Skeletal muscle cell (primary cell): Measurements from ENCODE around the gene ZNF775.
A peak's percentile ranks its signal among the peaks of the same experiment; 100 is the strongest.
"Not testable (repeated sequence)": the region's sequence is repeated elsewhere in the genome, so short reads cannot be mapped to it uniquely, and the experiment has no call there.

Experiments used
- DNase-seq: peaks from one replicate; pipeline ENCODE4 v3.0.0-alpha.2; 2010; ENCODE audit warnings: low read depth
- H3K4me3 ChIP-seq: 2 replicates; pipeline ENCODE4 v1.5.1; 2011; ENCODE audit warnings: low read depth, mild to moderate bottlenecking, control low read depth, low read length, moderate library complexity

Gene ZNF775

DNA sequence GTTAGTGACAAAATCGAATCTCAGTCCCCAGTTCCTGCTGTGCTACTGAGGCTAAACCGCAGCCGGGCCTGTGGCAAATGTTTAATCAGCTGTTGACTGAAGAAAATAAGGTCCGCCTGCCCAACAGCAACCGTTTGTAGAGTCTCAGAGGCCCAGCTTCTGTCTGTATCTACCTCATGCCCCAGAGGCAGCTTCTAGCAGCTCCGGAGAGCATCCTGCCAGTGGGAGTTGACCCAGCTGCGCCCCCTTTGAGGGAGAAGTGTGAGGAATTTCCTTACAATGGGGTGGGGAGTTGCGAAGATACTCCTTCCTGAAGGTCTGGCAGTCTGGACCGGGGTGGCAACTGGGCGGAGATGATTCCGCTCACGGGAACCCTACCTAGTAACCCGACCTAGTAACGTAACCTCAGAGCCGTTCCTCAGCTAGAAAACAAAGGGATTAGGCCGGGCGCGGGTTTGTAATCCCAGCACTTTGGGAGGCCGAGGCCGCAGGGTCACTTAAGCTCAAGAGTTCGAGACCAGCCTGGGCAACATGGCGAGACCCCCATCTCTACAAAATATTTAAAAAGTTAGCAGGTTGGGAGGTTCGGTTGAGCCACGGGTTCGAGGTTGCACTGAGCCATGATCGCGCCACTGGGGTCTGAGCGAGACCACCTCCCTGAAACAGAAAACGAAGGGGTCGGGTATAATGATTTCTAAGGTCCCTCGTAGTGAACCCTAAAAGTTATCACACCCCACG lies 846 bp upstream of the ZNF775 start:
- no peak for DNase-seq
- peak overlapping the region; percentile 72 for H3K4me3 ChIP-seq

DNA sequence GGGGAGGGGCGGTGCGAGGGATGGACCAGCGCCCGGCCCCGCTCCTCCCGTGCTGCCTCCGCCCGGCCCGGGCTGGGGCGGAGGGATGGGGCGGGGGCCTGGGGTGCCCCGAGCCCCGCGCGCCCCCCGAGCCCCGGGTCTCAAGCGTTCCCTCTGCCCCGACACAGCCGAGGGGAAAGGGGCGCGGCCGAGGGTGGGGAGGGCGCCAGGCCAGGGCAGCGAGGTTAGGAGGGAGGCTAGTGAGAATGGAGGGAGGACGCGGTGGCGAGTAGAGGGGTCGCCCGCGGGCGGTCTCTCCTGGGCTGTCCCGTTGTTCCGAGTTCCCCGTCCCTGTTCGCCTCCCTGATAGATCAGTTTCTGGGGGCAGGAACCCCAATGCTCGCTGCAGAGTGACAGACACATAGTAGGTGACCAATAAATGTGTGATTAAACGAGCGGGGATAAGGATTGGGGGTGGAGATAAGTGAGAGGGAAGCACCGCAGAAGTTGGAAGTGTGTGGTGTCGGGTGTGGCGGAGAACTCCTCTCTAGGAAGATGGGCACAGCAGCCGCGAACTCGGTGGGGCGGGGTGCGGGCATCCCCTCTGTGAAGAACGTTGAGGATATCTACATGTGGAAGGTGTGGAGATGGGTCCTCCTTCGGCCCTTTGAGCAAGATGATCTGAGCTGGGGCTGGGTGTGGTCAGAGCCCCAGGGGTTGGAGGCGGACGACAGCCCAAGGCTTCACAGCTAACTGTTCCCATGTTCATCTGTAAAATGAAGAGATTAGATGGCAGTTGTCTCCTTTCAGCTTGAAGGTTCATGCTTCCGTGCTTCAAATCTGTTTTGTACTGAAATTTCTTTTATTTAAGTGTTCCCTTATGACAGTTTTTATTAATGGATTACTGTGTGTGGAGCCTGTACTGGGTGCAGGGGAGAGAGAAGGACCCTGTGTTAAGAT lies 580 bp downstream of the ZNF775 start:
- DNase-seq, result no peak
- peak overlapping the region; percentile 72 for H3K4me3 ChIP-seq

- no peak for DNase-seq
- peak overlapping the region; percentile 72 for H3K4me3 ChIP-seq
Measured at GRCh38 chr7:150380463-150380862, 1.3 kb downstream of the ZNF775 start.

DNA sequence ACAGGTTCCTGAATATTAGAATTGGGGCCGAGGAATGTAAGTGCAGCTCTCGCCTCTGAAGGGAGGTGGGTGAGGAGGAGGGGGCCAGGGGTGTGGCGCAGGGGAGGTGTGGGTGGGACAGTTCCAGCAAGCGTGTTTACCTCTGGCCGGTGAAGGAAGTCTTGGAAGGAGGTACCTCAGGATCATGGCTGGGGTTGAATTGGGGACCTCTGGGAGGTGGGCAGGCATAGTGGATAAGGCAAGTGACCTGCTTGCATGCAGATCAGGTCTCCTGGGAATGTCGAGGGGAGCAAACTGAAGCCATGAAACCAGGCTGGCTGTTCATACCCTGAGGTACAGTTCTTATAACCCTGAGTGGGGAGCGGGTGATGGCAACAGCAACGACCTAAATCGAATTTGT lies 2.0 kb downstream of the ZNF775 start:
- H3K4me3 ChIP-seq, result no peak overlapping the region
- no peak for DNase-seq

- H3K4me3 ChIP-seq, result no peak overlapping the region
- DNase-seq, result no peak
Measured at GRCh38 chr7:150381785-150382122, 2.6 kb downstream of the ZNF775 start.

DNA sequence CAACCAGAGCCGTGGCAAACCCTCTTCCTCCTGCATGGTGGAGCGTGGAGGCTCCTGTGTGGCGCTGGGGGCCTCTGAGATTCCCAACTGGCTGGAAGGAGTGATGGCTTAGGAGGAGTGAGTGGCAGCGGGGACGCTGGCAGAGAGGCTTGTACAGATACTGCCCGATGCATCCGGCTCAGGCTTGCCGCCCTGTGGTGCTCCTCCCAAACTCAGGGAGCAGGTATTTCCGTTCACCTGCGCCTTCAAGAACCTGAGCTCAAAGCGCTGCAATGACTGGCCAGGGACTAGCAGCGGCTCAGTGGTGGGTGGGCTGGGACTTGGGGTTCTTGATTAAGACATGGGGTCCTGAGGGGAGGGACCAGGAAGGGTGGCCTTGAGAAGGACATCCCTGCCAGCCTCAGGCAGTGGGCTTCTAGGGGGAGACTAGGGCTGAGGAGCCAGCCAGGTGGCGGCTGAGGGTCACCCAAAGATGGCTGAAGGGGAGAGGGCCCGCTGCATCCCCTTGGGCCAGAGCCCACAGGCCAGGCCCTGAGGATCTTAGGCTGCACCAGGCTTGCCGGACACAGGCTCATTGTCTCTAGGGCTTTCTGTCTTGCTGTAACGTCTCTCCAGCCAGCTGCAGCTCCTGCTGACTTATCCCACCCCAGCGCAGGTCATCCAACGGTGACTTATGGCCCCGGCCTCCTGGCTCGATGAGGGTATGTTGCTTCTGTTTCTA lies 3.2 kb downstream of the ZNF775 start:
- H3K4me3 ChIP-seq, result no peak overlapping the region
- no peak for DNase-seq

- H3K4me3 ChIP-seq, result no peak overlapping the region
- DNase-seq, result no peak
Measured at GRCh38 chr7:150382844-150383225, 3.7 kb downstream of the ZNF775 start.

DNA sequence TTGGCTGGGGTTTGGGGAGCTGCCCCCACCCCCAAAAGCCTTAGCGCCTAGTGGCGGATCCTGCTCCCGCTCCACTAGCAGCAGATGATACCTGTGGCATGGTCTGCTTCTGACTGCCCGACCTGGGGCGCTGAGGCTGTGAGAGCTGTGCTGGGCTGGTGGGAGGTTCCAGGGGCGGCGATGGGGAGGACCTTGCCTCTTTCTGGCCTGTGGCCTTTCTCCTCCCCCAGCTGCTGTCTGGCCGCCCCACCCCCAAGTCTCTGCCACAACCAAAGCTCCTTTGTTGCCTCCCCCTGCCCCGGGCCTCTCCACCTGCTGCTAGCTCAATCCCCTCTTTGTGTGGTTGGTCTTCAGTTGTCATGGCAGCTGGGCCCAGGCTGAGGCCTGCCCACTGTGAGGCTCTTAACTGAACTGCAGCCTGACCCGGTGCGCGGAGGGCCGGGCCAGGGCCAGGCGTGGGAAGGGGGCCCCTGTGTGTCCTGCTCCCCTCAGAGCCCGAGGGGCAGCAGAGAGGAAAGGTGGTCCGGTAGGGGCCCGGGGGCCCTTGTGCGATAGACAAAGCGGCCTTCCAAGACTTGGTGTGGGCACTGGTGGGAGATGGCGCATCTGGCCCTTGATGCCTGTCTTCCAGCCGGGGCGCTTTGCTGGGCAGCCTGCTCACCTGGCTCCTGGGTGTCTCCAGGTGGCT lies 4.7 kb downstream of the ZNF775 start:
- H3K4me3 ChIP-seq, result no peak overlapping the region
- DNase-seq, result peak; percentile 41

GRCh38 chr7:150384406-150385301 lies 5.5 kb downstream of the ZNF775 start:
- H3K4me3 ChIP-seq, result no peak overlapping the region
- DNase-seq, result no peak

DNA sequence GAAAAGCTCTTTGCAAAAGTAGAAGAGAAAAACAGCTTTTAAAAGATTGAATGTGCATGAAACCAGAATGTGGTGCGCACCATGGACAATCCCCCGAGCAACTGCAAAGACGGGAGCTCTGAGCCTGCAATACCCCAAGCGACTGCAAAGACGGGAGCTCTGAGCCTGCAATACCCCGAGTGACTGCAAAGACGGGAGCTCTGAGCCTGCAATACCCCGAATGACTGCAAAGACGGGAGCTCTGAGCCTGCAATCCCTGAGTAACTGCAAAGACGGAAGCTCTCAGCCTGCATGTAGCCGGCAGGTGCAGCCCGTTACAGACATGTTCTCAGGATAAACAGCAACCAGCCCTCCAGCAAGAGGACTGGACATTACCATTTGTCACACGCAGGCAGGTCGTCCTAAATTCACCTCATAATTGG lies 6.2 kb downstream of the ZNF775 start:
- no peak for DNase-seq
- H3K4me3 ChIP-seq, result no peak overlapping the region

GRCh38 chr7:150385884-150386283 lies 6.8 kb downstream of the ZNF775 start:
- DNase-seq, H3K4me3 ChIP-seq: not testable (repeated sequence)

- no peak for DNase-seq
- H3K4me3 ChIP-seq, result no peak overlapping the region
Measured at GRCh38 chr7:150388306-150388705, 9.2 kb downstream of the ZNF775 start.

- DNase-seq, result no peak
- H3K4me3 ChIP-seq, result no peak overlapping the region
Measured at GRCh38 chr7:150388709-150389531, 9.8 kb downstream of the ZNF775 start.

DNA sequence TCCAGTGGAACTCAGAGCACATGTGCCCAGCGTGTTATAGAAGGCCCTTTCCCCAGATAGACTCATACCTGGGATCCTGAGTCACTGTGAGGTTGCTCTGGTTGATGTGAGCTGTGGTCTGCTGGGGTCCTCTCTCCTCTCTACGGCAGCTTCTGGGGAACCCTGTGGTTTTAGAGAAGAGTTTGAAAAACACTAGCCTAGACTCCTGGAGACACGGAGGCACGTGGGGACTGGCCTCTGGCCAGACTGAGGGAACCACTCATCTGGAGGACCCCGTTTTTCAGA lies 10.3 kb downstream of the ZNF775 start:
- H3K4me3 ChIP-seq, result no peak overlapping the region
- DNase-seq, result no peak

DNA sequence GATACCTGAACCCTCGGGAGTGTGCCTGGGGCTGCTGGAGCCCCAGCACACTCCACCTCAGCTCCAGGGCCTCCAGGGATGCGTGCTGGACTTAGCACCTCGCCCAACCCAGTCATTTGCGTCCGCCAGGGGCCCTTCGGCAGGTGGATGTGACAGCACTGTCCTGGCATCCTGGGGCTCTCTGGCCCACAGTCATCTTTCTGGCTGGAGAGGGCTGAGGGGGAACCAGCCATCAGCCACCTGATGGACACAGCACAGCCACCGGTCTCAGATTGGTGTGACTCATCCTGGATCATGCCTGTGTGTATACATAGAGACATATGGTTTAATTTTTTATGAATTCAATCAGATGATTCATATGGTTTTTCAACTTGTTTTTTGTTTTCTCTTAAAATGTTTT lies 11.1 kb downstream of the ZNF775 start:
- H3K4me3 ChIP-seq, result no peak overlapping the region
- no peak for DNase-seq

- H3K4me3 ChIP-seq, result no peak overlapping the region
- DNase-seq, result no peak
Measured at GRCh38 chr7:150393325-150393724, 14.2 kb downstream of the ZNF775 start.

DNA sequence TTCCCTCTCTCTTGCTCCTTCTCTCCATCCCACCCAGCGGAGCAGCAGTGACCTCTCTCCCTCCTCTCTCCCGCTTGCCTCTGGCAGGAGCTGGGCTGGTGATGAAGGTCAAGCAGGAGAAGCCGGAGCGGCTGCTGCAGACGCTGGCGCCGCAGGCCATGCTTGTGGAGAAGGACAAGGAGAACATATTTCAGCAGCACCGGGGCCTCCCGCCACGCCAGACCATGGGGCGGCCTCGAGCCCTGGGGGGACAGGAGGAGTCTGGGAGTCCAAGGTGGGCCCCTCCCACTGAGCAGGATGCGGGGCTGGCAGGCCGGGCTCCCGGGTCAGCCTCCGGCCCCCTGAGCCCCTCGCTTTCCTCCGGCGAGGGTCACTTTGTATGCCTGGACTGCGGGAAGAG lies 17.3 kb downstream of the ZNF775 start:
- no peak for DNase-seq
- no peak overlapping the region for H3K4me3 ChIP-seq

GRCh38 chr7:150396851-150397260 lies 17.7 kb downstream of the ZNF775 start:
- DNase-seq, result no peak

More at GRCh38 chr7:150396851-150397260, 17.7 kb downstream of the ZNF775 start:
- H3K4me3 ChIP-seq, result no peak overlapping the region
